ENCODE measurements around the gene XAGE1B. TPM values are rescaled to one million over a fixed set of nuclear protein-coding genes. Genes with fewer than 3 reads are reported as not detected.

Gene XAGE1B
- not detected in 2 replicates for total RNA-seq

GRCh38 chrX:52516987-52517325 is at the start of gene XAGE1B:
TSS of gene XAGE1B (minus strand) at chrX:52517063. CDS start at chrX:52515527, 1,536 bp downstream.

GRCh38 chrX:52495545-52496418 is 21.1 kb downstream of the XAGE1B start, which contains the start of gene XAGE1A:
TSS of gene XAGE1A (plus strand) at chrX:52495808. CDS start at chrX:52497362, 1,554 bp downstream.

Other genes starting within 250 kb of the XAGE1B start
- not detected in 2 replicates for gene XAGE2, start 148.0 kb downstream of the XAGE1B start, total RNA-seq
- gene XAGE1A, start 21.3 kb downstream of the XAGE1B start, total RNA-seq: not detected in 2 replicates
- gene SSX7, start 137.8 kb upstream of the XAGE1B start, total RNA-seq: not detected in 2 replicates
- gene SSX2, start 190.1 kb upstream of the XAGE1B start, total RNA-seq: not detected in 2 replicates
- gene SSX2B, start 234.2 kb upstream of the XAGE1B start, total RNA-seq: not detected in 2 replicates